Neuron (in vitro differentiated cells): ENCODE results near the gene WT1.

Experiments
- H2AFZ ChIP-seq: one replicate; pipeline ENCODE4 v1.6.1; 2013; ENCODE audit warnings: low read depth, mild to moderate bottlenecking, inconsistent platforms, low read length, moderate library complexity
- H3K27me3 ChIP-seq: one replicate; pipeline ENCODE4 v1.6.1; 2013; ENCODE audit warnings: low read length; ENCODE audit not compliant: insufficient read depth
- H3K36me3 ChIP-seq: one replicate; pipeline ENCODE4 v1.6.1; 2013; ENCODE audit warnings: low read length; ENCODE audit not compliant: insufficient read depth
- H3K4me1 ChIP-seq: one replicate; pipeline ENCODE4 v1.6.1; 2013; ENCODE audit warnings: low read length; ENCODE audit not compliant: insufficient read depth
- H3K4me3 ChIP-seq: 2 replicates; pipeline ENCODE4 v1.5.1; 2013; ENCODE audit warnings: mild to moderate bottlenecking, low read length, moderate library complexity
- H3K9me3 ChIP-seq: one replicate; pipeline ENCODE4 v1.6.1; 2013; ENCODE audit warnings: low read length

The WT1 gene

GRCh38 chr11:32450372-32450771 lies 15.0 kb upstream of the WT1 start:
- no peaks in the 10 kb centered on the region for H3K4me1 ChIP-seq

GRCh38 chr11:32448232-32448631 lies 12.9 kb upstream of the WT1 start:
- Histone ChIP-seq H3K27me3 (peaks cover 17% of the 10 kb centered on the region), H2AFZ (no peak overlapping the region)

More at GRCh38 chr11:32450372-32450771, 15.0 kb upstream of the WT1 start:
- Histone ChIP-seq H2AFZ (no peak overlapping the region), H3K4me3 (no peak overlapping the region), H3K9me3 (no peaks in the 10 kb centered on the region), H3K36me3 (no peaks in the 10 kb centered on the region), H3K27me3 (peaks cover 14% of the 10 kb centered on the region)

GRCh38 chr11:32447252-32447651 lies 11.9 kb upstream of the WT1 start:
- Histone ChIP-seq H3K4me1 (no peaks in the 10 kb centered on the region), H2AFZ (no peak overlapping the region), H3K36me3 (no peaks in the 10 kb centered on the region), H3K4me3 (no peak overlapping the region), H3K9me3 (no peaks in the 10 kb centered on the region), H3K27me3 (peaks cover 27% of the 10 kb centered on the region)

More at GRCh38 chr11:32448232-32448631, 12.9 kb upstream of the WT1 start:
- H3K4me1 ChIP-seq: no peaks in the 10 kb centered on the region
- no peaks in the 10 kb centered on the region for H3K9me3 ChIP-seq
- H3K36me3 ChIP-seq: no peaks in the 10 kb centered on the region
- no peak overlapping the region for H3K4me3 ChIP-seq

GRCh38 chr11:32446227-32446626 lies 10.9 kb upstream of the WT1 start:
- no peak overlapping the region for H3K4me3 ChIP-seq
- no peaks in the 10 kb centered on the region for H3K36me3 ChIP-seq
- no peaks in the 10 kb centered on the region for H3K4me1 ChIP-seq
- peaks cover 37% of the 10 kb centered on the region for H3K27me3 ChIP-seq
- no peaks in the 10 kb centered on the region for H3K9me3 ChIP-seq
- no peak overlapping the region for H2AFZ ChIP-seq

GRCh38 chr11:32444186-32444585 lies 8.8 kb upstream of the WT1 start:
- H2AFZ ChIP-seq: no peak overlapping the region
- no peaks in the 10 kb centered on the region for H3K36me3 ChIP-seq
- no peak overlapping the region for H3K4me3 ChIP-seq
- peaks cover 53% of the 10 kb centered on the region for H3K27me3 ChIP-seq
- H3K4me1 ChIP-seq: no peaks in the 10 kb centered on the region
- H3K9me3 ChIP-seq: no peaks in the 10 kb centered on the region

- Histone ChIP-seq H2AFZ (no peak overlapping the region), H3K27me3 (peaks cover 79% of the 10 kb centered on the region), H3K4me1 (no peaks in the 10 kb centered on the region), H3K36me3 (no peaks in the 10 kb centered on the region), H3K9me3 (no peaks in the 10 kb centered on the region), H3K4me3 (no peak overlapping the region)
These were observed 5.6 kb upstream of the WT1 start for GRCh38 chr11:32440916-32441315.

GRCh38 chr11:32440312-32440908 lies 5.1 kb upstream of the WT1 start:
- Histone ChIP-seq H3K36me3 (no peaks in the 10 kb centered on the region), H3K9me3 (no peaks in the 10 kb centered on the region), H3K4me3 (no peak overlapping the region), H3K4me1 (no peaks in the 10 kb centered on the region), H2AFZ (no peak overlapping the region), H3K27me3 (peaks cover 80% of the 10 kb centered on the region)

GRCh38 chr11:32439501-32440210 lies 4.3 kb upstream of the WT1 start:
- Histone ChIP-seq H3K4me3 (no peak overlapping the region), H3K36me3 (no peaks in the 10 kb centered on the region), H3K9me3 (no peaks in the 10 kb centered on the region), H3K4me1 (no peaks in the 10 kb centered on the region), H2AFZ (no peak overlapping the region), H3K27me3 (peaks cover 86% of the 10 kb centered on the region)

- no peak overlapping the region for H2AFZ ChIP-seq
- no peak overlapping the region for H3K4me3 ChIP-seq
- peaks cover 92% of the 10 kb centered on the region for H3K27me3 ChIP-seq
- no peaks in the 10 kb centered on the region for H3K4me1 ChIP-seq
- no peaks in the 10 kb centered on the region for H3K9me3 ChIP-seq
- H3K36me3 ChIP-seq: no peaks in the 10 kb centered on the region
These were observed 3.6 kb upstream of the WT1 start for GRCh38 chr11:32438866-32439489.

- no peaks in the 10 kb centered on the region for H3K4me1 ChIP-seq
- H3K27me3 ChIP-seq: peaks cover 96% of the 10 kb centered on the region
- no peaks in the 10 kb centered on the region for H3K36me3 ChIP-seq
- no peak overlapping the region for H2AFZ ChIP-seq
- no peak overlapping the region for H3K4me3 ChIP-seq
- H3K9me3 ChIP-seq: no peaks in the 10 kb centered on the region
These were observed 3.1 kb upstream of the WT1 start for GRCh38 chr11:32438346-32438865.

GRCh38 chr11:32437495-32438345 lies 2.4 kb upstream of the WT1 start:
- H3K9me3 ChIP-seq: no peaks in the 10 kb centered on the region
- no peaks in the 10 kb centered on the region for H3K4me1 ChIP-seq
- no peak overlapping the region for H3K4me3 ChIP-seq
- H3K27me3 ChIP-seq: peaks cover 96% of the 10 kb centered on the region
- no peak overlapping the region for H2AFZ ChIP-seq
- H3K36me3 ChIP-seq: no peaks in the 10 kb centered on the region

GRCh38 chr11:32436751-32437494 lies 1.6 kb upstream of the WT1 start:
- no peak overlapping the region for H2AFZ ChIP-seq

More at GRCh38 chr11:32436751-32437494, 1.6 kb upstream of the WT1 start:
- Histone ChIP-seq H3K9me3 (peaks cover 7% of the 10 kb centered on the region), H3K4me1 (no peaks in the 10 kb centered on the region), H3K36me3 (no peaks in the 10 kb centered on the region), H3K27me3 (peaks cover 96% of the 10 kb centered on the region), H3K4me3 (no peak overlapping the region)
